ENCODE data around the gene TSHZ1.

GRCh38 chr18:75314117-75314516, 103.5 kb downstream of the TSHZ1 start:
- TF ChIP-seq CTCF (IDR thresholded peaks at IDR 0.05) = no peak
- no peak for TF ChIP-seq EP300 (IDR thresholded peaks at IDR 0.05)

Measured in gastroesophageal sphincter (tissue), 3 donors.